HEK293 (cell line): Measurements from ENCODE around the gene NCOA6.

Experiments
- BCL11A ChIP-seq: fragments of 450-650 bp; formaldehyde crosslinking; IDR thresholded peaks from 2 replicates; pipeline ENCODE4 v1.5.1; 2016; ENCODE audit warnings: low read depth, missing biosample characterization, missing genetic modification characterization
- CTCF ChIP-seq: fragments of 450-650 bp; formaldehyde crosslinking; IDR thresholded peaks from 2 replicates; pipeline ENCODE4 v1.5.1; 2016; ENCODE audit warnings: missing biosample characterization, missing genetic modification characterization
- INSM2 ChIP-seq: fragments of 450-650 bp; formaldehyde crosslinking; IDR thresholded peaks from 2 replicates; pipeline ENCODE4 v1.5.1; 2016; ENCODE audit warnings: missing biosample characterization, missing genetic modification characterization
- RBAK ChIP-seq: fragments of 450-650 bp; formaldehyde crosslinking; IDR thresholded peaks from 2 replicates; pipeline ENCODE4 v1.5.1; 2016; ENCODE audit warnings: missing biosample characterization, missing genetic modification characterization
- ZNF174 ChIP-seq: fragments of 450-650 bp; formaldehyde crosslinking; IDR thresholded peaks from 2 replicates; pipeline ENCODE4 v1.5.0; 2017; ENCODE audit warnings: missing biosample characterization, mild to moderate bottlenecking, missing genetic modification characterization
- ZNF510 ChIP-seq: fragments of 450-650 bp; formaldehyde crosslinking; IDR thresholded peaks from 2 replicates; pipeline ENCODE4 v1.5.1; 2018; ENCODE audit warnings: mild to moderate bottlenecking, missing genetic modification characterization, missing biosample characterization; ENCODE audit not compliant: insufficient replicate concordance
- ZNF645 ChIP-seq: fragments of 450-650 bp; formaldehyde crosslinking; IDR thresholded peaks from 2 replicates; pipeline ENCODE4; 2016; ENCODE audit warnings: missing biosample characterization, missing genetic modification characterization

GRCh38 chr20:34872622-34873224 is 47.3 kb upstream of the NCOA6 start, which contains the start of gene GGT7:
- peak; percentile 48; the same call in 1 of the 2 replicates for TF ChIP-seq INSM2 (tag by site-specific recombination)
- no peak for TF ChIP-seq BCL11A
- no peak for TF ChIP-seq RBAK (tag by site-specific recombination)
- TF ChIP-seq CTCF = peak; percentile 96
- no peak for TF ChIP-seq ZNF510 (tag by site-specific recombination)
- TF ChIP-seq ZNF645 (tag by site-specific recombination) = no peak
- no peak for TF ChIP-seq ZNF174 (tag by site-specific recombination)
